ENCODE measurements around the gene LRRC8D. TPM values are rescaled to one million over a fixed set of nuclear protein-coding genes. Genes with fewer than 3 reads are reported as not detected.

Gene LRRC8D
- total RNA-seq, 1 experiment from 2014 or later, result 44.9 TPM

- H3K27me3 ChIP-seq (ENCODE audit: control insufficient read depth, insufficient read depth, low read length), result no peaks in the 10 kb centered on the region
- peaks cover 7% of the 10 kb centered on the region for H3K36me3 ChIP-seq (replicated peaks; ENCODE audit: control insufficient read depth, insufficient read depth, low read length)
- no peak overlapping the region for H3K4me3 ChIP-seq (ENCODE audit: insufficient read depth, low read depth, low read length)
- DNase-seq, result peak; percentile 49
Observed at GRCh38 chr1:89929467-89930063, 108.7 kb downstream of the LRRC8D start.

- no peak for DNase-seq
- Histone ChIP-seq H3K4me3 (ENCODE audit: insufficient read depth, low read depth, low read length) (no peak overlapping the region), H3K36me3 (replicated peaks; ENCODE audit: control insufficient read depth, insufficient read depth, low read length) (peaks cover 9% of the 10 kb centered on the region), H3K27me3 (ENCODE audit: control insufficient read depth, insufficient read depth, low read length) (no peaks in the 10 kb centered on the region)
Observed at GRCh38 chr1:89930579-89930978, 109.7 kb downstream of the LRRC8D start.

- H3K36me3 ChIP-seq (replicated peaks; ENCODE audit: control insufficient read depth, insufficient read depth, low read length), result peaks cover 9% of the 10 kb centered on the region
- no peak for DNase-seq
- H3K4me3 ChIP-seq (ENCODE audit: insufficient read depth, low read depth, low read length), result no peak overlapping the region
- H3K27me3 ChIP-seq (ENCODE audit: control insufficient read depth, insufficient read depth, low read length), result no peaks in the 10 kb centered on the region
Observed at GRCh38 chr1:89931964-89932363, 111.1 kb downstream of the LRRC8D start.

GRCh38 chr1:89932598-89933364 is 111.9 kb downstream of the LRRC8D start:
- Histone ChIP-seq H3K36me3 (replicated peaks; ENCODE audit: control insufficient read depth, insufficient read depth, low read length) (peaks cover 9% of the 10 kb centered on the region), H3K27me3 (ENCODE audit: control insufficient read depth, insufficient read depth, low read length) (no peaks in the 10 kb centered on the region), H3K4me3 (ENCODE audit: insufficient read depth, low read depth, low read length) (no peak overlapping the region)
- no peak for DNase-seq

- no peak for DNase-seq
- no peak overlapping the region for H3K4me3 ChIP-seq (ENCODE audit: insufficient read depth, low read depth, low read length)
- no peaks in the 10 kb centered on the region for H3K27me3 ChIP-seq (ENCODE audit: control insufficient read depth, insufficient read depth, low read length)
- peaks cover 9% of the 10 kb centered on the region for H3K36me3 ChIP-seq (replicated peaks; ENCODE audit: control insufficient read depth, insufficient read depth, low read length)
Observed at GRCh38 chr1:89934461-89934860, 113.6 kb downstream of the LRRC8D start.

- Histone ChIP-seq H3K36me3 (replicated peaks; ENCODE audit: control insufficient read depth, insufficient read depth, low read length) (peaks cover 9% of the 10 kb centered on the region), H3K4me3 (ENCODE audit: insufficient read depth, low read depth, low read length) (no peak overlapping the region), H3K27me3 (ENCODE audit: control insufficient read depth, insufficient read depth, low read length) (no peaks in the 10 kb centered on the region)
- DNase-seq, result no peak
Observed at GRCh38 chr1:89935235-89935634, 114.4 kb downstream of the LRRC8D start.

GRCh38 chr1:89936694-89937093 is 115.9 kb downstream of the LRRC8D start:
- Histone ChIP-seq H3K36me3 (replicated peaks; ENCODE audit: control insufficient read depth, insufficient read depth, low read length) (peaks cover 9% of the 10 kb centered on the region), H3K27me3 (ENCODE audit: control insufficient read depth, insufficient read depth, low read length) (no peaks in the 10 kb centered on the region), H3K4me3 (ENCODE audit: insufficient read depth, low read depth, low read length) (no peak overlapping the region)
- no peak for DNase-seq

- no peak for DNase-seq
- no peaks in the 10 kb centered on the region for H3K27me3 ChIP-seq (ENCODE audit: control insufficient read depth, insufficient read depth, low read length)
Observed at GRCh38 chr1:89938171-89939055, 117.6 kb downstream of the LRRC8D start.

GRCh38 chr1:89939059-89939570 is 118.3 kb downstream of the LRRC8D start:
- H3K27me3 ChIP-seq (ENCODE audit: control insufficient read depth, insufficient read depth, low read length), result no peaks in the 10 kb centered on the region
- H3K36me3 ChIP-seq (replicated peaks; ENCODE audit: control insufficient read depth, insufficient read depth, low read length), result peaks cover 5% of the 10 kb centered on the region
- no peak overlapping the region for H3K4me3 ChIP-seq (ENCODE audit: insufficient read depth, low read depth, low read length)
- DNase-seq, result no peak

More at GRCh38 chr1:89938171-89939055, 117.6 kb downstream of the LRRC8D start:
- peaks cover 7% of the 10 kb centered on the region for H3K36me3 ChIP-seq (replicated peaks; ENCODE audit: control insufficient read depth, insufficient read depth, low read length)
- H3K4me3 ChIP-seq (ENCODE audit: insufficient read depth, low read depth, low read length), result no peak overlapping the region

- H3K4me3 ChIP-seq (ENCODE audit: insufficient read depth, low read depth, low read length), result no peak overlapping the region
- 0 out of 2 replicates have a peak, but pooled peaks cover 2% of the 10 kb centered on the region for H3K36me3 ChIP-seq (replicated peaks; ENCODE audit: control insufficient read depth, insufficient read depth, low read length)
- DNase-seq, result no peak
- no peaks in the 10 kb centered on the region for H3K27me3 ChIP-seq (ENCODE audit: control insufficient read depth, insufficient read depth, low read length)
Observed at GRCh38 chr1:89939693-89940438, 119.0 kb downstream of the LRRC8D start.

GRCh38 chr1:89941110-89941766 is 120.4 kb downstream of the LRRC8D start:
- no peaks in the 10 kb centered on the region for H3K36me3 ChIP-seq (replicated peaks; ENCODE audit: control insufficient read depth, insufficient read depth, low read length)
- no peak for DNase-seq
- no peaks in the 10 kb centered on the region for H3K27me3 ChIP-seq (ENCODE audit: control insufficient read depth, insufficient read depth, low read length)
- H3K4me3 ChIP-seq (ENCODE audit: insufficient read depth, low read depth, low read length), result no peak overlapping the region

- H3K36me3 ChIP-seq (replicated peaks; ENCODE audit: control insufficient read depth, insufficient read depth, low read length), result no peaks in the 10 kb centered on the region
- H3K4me3 ChIP-seq (ENCODE audit: insufficient read depth, low read depth, low read length), result no peak overlapping the region
Observed at GRCh38 chr1:89942014-89942413, 121.2 kb downstream of the LRRC8D start.

GRCh38 chr1:89942825-89943658 is 122.2 kb downstream of the LRRC8D start:
- H3K27me3 ChIP-seq (ENCODE audit: control insufficient read depth, insufficient read depth, low read length), result no peaks in the 10 kb centered on the region
- no peak overlapping the region for H3K4me3 ChIP-seq (ENCODE audit: insufficient read depth, low read depth, low read length)
- H3K36me3 ChIP-seq (replicated peaks; ENCODE audit: control insufficient read depth, insufficient read depth, low read length), result no peaks in the 10 kb centered on the region
- DNase-seq, result no peak

More at GRCh38 chr1:89942014-89942413, 121.2 kb downstream of the LRRC8D start:
- DNase-seq, result no peak
- no peaks in the 10 kb centered on the region for H3K27me3 ChIP-seq (ENCODE audit: control insufficient read depth, insufficient read depth, low read length)
